Muscle layer of colon (tissue), 2 donors: ENCODE results near the gene MRPL40.
"Not testable (repeated sequence)": the region's sequence is repeated elsewhere in the genome, so short reads cannot be mapped to it uniquely, and the experiment has no call there.

Experiments
- H3K27ac ChIP-seq: one replicate; pipeline ENCODE4 v1.7.0; 2013; ENCODE audit warnings: low read depth, mild to moderate bottlenecking, low read length, moderate library complexity
- H3K27me3 ChIP-seq, 2 donors: one replicate each; pipeline ENCODE4 v1.7.0; 2013; ENCODE audit warnings: low read length in 2 of 2, mild to moderate bottlenecking in 2 of 2; ENCODE audit not compliant: insufficient read depth in 2 of 2, control insufficient read depth in 1 of 2
- H3K36me3 ChIP-seq: one replicate; pipeline ENCODE4 v1.7.0; 2013; ENCODE audit warnings: mild to moderate bottlenecking, low read length; ENCODE audit not compliant: insufficient read depth
- H3K4me1 ChIP-seq: one replicate; pipeline ENCODE4 v1.7.0; 2013; ENCODE audit warnings: mild to moderate bottlenecking, low read length; ENCODE audit not compliant: insufficient read depth
- H3K4me3 ChIP-seq, 2 donors: one replicate each; pipeline ENCODE4 v1.7.0; 2013; ENCODE audit warnings: low read length in 2 of 2, low read depth in 1 of 2, mild to moderate bottlenecking in 1 of 2, moderate library complexity in 1 of 2
- H3K9ac ChIP-seq: one replicate; pipeline ENCODE4 v1.7.0; 2013; ENCODE audit warnings: low read length
- H3K9me3 ChIP-seq: one replicate; pipeline ENCODE4 v1.7.0; 2013; ENCODE audit warnings: mild to moderate bottlenecking, low read length
- donor health status: abdominal sarcoma.
- donor health status: Adenocarcinoma of cecum.

The MRPL40 gene

DNA sequence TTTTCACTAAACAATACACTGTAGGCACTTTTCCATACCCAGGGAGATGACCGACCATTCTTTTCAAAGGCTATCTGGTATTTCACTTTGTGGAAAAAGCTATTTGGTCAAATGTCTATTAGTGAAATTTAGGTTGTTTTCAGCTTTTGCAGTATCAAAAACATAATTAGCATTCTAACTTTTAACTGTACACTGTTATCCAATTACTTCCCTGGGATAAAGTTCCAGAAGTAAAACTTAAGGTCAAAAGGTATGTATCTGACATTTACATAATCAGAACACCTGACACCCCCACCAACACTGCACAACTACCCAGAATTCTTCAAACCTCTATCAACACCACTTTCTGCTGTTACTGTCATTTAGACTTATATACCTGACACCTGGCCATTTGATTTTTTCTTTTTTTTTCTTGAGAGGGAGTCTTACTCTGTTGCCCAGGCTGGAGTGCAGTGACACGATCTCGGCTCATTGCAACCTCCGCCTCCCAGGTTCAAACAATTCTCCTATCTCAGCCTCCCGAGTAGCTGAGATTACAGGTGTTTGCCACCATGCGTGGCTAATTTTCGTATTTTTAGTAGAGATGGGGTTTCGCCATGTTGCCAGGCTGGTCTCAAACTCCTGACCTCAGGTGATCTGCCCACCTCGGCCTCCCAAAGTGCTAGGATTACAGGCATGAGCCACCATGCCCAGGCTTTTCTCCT, 13.1 kb downstream of the MRPL40 start:
- H3K4me1 ChIP-seq, result peaks cover 24% of the 10 kb centered on the region

DNA sequence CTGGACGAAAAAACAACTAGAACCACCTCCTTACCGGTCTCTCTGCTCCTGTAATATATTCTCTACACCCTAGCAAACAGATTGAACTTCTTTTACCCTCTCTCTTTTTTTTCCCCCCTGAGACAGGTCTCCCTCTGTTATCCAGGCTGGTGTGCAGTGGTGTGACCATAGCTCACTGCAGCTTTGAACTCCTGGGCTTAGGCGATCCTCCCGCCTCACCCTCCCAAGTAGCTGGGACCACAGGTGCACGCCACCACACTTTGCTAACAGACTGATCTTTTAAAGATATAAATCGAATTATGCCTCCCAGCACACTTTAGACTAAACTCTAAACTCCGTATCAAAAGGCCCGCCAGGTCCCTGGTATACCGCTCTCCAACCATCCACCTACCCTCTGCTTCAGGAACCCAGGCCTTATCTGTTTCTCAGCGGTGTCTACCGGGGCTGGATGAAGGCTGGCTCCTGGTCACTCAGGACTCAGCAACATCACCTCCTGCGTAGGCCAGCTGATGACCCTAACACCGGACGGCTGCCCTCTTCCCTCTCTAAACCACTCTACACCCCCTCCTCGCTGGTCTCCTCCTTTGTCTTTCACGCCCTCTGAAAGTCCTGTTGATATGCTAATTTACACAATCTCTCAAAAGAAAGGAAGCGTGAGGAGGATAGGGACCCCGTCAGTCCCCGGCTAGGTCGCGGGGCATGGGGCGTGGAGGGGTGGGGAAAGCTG, 14.4 kb downstream of the MRPL40 start:
- H3K27ac ChIP-seq, result peak overlapping the region; percentile 94
- no peaks in the 10 kb centered on the region for H3K27me3 ChIP-seq
- peaks cover 24% of the 10 kb centered on the region for H3K4me1 ChIP-seq
- peak overlapping the region; percentile 82 to 94 for H3K4me3 ChIP-seq
- no peaks in the 10 kb centered on the region for H3K9me3 ChIP-seq
- H3K36me3 ChIP-seq, result peaks cover 17% of the 10 kb centered on the region
- peak overlapping the region; percentile 51 for H3K9ac ChIP-seq

More for the DNA sequence above, 13.1 kb downstream of the MRPL40 start:
- not testable (repeated sequence) for H3K9me3 ChIP-seq, H3K4me3 ChIP-seq, H3K27me3 ChIP-seq, H3K9ac ChIP-seq, H3K27ac ChIP-seq
- peaks cover 12% of the 10 kb centered on the region for H3K36me3 ChIP-seq

DNA sequence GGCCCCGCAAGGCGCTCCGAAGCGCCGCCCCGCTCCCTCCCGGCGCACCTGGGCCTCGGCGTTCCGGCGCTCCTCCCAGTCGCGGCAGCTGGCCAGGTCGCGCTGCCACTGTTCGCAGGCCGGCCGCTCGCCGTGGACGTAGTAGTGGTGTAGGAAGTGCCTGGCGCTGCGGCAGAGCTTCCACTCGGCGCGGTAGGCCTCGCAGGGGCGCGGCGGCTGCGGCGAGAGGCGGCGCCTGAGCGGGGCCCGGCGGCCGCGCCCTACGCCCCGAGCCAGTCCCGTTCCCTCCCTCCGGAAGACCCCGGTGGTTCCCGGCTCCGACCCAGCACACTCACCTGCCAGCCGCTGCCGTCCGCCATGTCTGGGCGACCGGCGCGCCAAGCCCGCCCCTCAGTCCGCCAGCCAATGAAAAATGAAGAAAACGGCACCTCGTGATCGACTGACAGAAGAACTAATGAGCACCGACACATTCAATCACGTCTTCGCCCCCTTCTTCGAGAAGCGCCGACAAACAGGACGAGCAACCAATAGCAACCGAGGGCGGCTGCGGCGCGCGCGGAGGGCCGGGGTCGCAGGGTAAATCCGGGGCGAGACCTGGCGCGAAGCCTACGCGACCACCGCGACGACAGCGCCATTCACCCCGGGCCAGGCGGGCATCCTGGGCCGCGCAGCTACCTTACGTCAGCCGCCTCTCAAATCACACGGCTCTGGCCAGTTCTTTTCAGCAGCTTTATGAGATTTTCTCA, 15.2 kb downstream of the MRPL40 start, which contains the start of gene C22orf39:
TSS of gene C22orf39 (minus strand) at position 382 of the 746 bp plus-strand sequence. CDS start at position 359, 23 bp downstream.
- peaks cover 23% of the 10 kb centered on the region for H3K36me3 ChIP-seq
- no peaks in the 10 kb centered on the region for H3K27me3 ChIP-seq
- H3K4me1 ChIP-seq, result peaks cover 24% of the 10 kb centered on the region
- H3K4me3 ChIP-seq, result peak within 1 kb of the TSS; percentile 82 to 94
- peak within 1 kb of the TSS; percentile 51 for H3K9ac ChIP-seq
- no peaks in the 10 kb centered on the region for H3K9me3 ChIP-seq
- peak within 1 kb of the TSS; percentile 94 for H3K27ac ChIP-seq

- H3K4me1 ChIP-seq, result peaks cover 24% of the 10 kb centered on the region
- peak overlapping the region; percentile 82 to 94 for H3K4me3 ChIP-seq
- no peaks in the 10 kb centered on the region for H3K9me3 ChIP-seq
- peak overlapping the region; percentile 94 for H3K27ac ChIP-seq
- no peaks in the 10 kb centered on the region for H3K27me3 ChIP-seq
- H3K36me3 ChIP-seq, result peaks cover 30% of the 10 kb centered on the region
- peak overlapping the region; percentile 51 for H3K9ac ChIP-seq
These were observed 15.8 kb downstream of the MRPL40 start for GRCh38 chr22:19448076-19448607.

- no peak overlapping the region for H3K4me3 ChIP-seq
- H3K27ac ChIP-seq, result peak overlapping the region; percentile 94
- peaks cover 24% of the 10 kb centered on the region for H3K4me1 ChIP-seq
- no peak overlapping the region for H3K9ac ChIP-seq
- peaks cover 31% of the 10 kb centered on the region for H3K36me3 ChIP-seq
- no peaks in the 10 kb centered on the region for H3K9me3 ChIP-seq
- no peaks in the 10 kb centered on the region for H3K27me3 ChIP-seq
These were observed 16.5 kb downstream of the MRPL40 start for GRCh38 chr22:19448739-19449421.

DNA sequence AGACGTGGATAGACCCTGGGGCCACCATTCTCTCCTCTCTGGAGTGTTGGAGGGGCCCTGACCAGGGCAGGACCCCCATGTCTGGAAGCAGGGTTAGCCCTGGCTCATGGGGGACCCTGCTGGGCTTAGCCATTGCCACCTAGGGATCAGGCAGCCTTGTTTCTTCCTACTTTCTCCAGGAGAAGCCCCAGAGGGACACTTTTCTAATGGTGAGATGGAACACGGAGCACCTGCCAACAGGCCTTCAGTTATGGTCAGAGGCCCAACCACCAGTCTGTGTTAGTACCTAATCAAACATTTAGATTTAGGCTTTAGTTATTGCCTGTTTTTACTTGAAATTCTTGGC, 17.1 kb downstream of the MRPL40 start:
- peaks cover 24% of the 10 kb centered on the region for H3K4me1 ChIP-seq
- H3K27me3 ChIP-seq, result no peaks in the 10 kb centered on the region
- H3K4me3 ChIP-seq, result no peak overlapping the region
- no peak overlapping the region for H3K9ac ChIP-seq
- no peak overlapping the region for H3K27ac ChIP-seq
- peaks cover 31% of the 10 kb centered on the region for H3K36me3 ChIP-seq
- no peaks in the 10 kb centered on the region for H3K9me3 ChIP-seq

DNA sequence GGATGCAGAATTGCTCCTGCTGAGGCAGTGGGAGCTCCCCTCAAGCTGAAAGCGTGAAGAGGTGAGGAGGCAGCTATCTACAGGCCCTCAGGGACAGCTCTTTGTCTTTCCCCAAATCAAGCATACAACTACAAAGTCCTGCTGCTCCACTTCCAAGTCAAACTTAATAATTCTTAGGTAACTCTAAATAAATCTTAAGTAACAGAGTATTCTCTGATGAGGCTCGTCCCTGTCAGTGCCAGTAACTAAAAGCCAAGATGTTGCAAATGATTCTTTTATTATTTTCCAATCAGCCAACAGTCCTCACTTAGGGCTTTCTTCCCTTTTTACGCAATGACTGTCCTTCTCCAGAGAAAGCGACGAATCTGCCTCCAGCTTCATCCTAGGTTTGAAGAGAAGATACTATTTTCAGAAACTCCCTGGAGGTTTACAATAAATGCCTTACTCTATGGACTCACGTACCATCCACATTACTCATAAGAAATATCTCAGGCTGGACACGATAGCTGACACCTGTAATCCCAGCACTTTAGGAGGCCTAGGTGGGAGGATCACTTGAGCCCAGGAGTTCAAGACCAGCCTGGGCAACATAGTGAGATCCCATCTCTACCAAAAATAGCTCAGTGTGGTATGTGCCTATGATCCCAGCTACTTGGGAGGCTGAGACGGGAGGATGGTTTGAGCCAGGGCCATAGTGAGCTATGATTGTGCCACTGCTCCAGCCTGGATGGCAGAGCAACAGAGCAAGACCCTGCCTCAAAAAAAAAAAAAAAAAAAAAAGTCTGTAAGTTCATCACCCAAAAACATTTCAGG, 18.2 kb downstream of the MRPL40 start:
- peaks cover 20% of the 10 kb centered on the region for H3K4me1 ChIP-seq
- no peak overlapping the region for H3K27ac ChIP-seq
- no peaks in the 10 kb centered on the region for H3K9me3 ChIP-seq
- no peak overlapping the region for H3K9ac ChIP-seq
- no peaks in the 10 kb centered on the region for H3K27me3 ChIP-seq
- H3K4me3 ChIP-seq, result no peak overlapping the region
- H3K36me3 ChIP-seq, result peaks cover 42% of the 10 kb centered on the region

DNA sequence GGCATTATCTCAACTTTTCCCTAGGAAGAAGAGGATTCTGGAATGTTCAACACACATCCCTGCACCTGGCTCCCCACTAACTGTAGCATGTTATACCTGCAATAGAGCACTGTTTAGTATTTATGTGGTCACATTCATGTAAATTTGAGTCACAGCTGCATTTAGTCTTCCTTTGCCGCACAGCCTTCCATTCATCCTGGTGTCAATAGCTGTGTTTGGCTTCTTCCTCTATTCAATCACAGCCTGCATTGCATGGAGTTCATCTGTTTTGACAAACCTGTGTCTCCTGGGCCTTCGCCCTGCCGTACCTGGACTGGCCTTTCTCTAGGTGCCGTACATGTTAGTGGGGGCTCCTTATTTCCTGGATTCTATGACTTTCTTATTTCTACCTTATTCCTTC, 19.2 kb downstream of the MRPL40 start:
- Histone ChIP-seq H3K4me3 (no peak overlapping the region), H3K36me3 (peaks cover 52% of the 10 kb centered on the region), H3K27ac (no peak overlapping the region), H3K9me3 (no peaks in the 10 kb centered on the region), H3K4me1 (peaks cover 10% of the 10 kb centered on the region), H3K27me3 (no peaks in the 10 kb centered on the region), H3K9ac (no peak overlapping the region)

DNA sequence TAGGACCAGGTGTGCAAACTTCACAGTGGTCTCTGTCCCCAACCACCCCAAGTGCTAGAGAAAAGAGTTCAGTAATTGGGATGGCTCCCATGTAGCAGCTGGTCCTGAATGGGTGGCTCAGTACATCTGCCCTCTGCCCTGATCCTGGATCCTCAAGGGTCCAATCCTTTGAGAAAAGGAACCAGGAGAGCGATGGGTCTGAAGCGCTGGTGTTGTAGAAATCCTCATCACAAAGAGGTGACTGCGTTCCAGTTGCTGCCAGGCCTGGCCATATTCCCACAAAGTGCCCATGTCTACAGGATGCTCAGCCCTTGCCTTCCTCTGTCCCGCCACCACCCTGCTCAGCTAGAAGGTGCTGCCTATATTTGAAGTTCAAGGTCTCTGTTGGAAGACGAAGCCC, 21.4 kb downstream of the MRPL40 start:
- Histone ChIP-seq H3K4me1 (peaks cover under 1% of the 10 kb centered on the region), H3K4me3 (no peak overlapping the region), H3K36me3 (peaks cover 68% of the 10 kb centered on the region), H3K27me3 (no peaks in the 10 kb centered on the region), H3K27ac (no peak overlapping the region), H3K9ac (no peak overlapping the region), H3K9me3 (no peaks in the 10 kb centered on the region)

DNA sequence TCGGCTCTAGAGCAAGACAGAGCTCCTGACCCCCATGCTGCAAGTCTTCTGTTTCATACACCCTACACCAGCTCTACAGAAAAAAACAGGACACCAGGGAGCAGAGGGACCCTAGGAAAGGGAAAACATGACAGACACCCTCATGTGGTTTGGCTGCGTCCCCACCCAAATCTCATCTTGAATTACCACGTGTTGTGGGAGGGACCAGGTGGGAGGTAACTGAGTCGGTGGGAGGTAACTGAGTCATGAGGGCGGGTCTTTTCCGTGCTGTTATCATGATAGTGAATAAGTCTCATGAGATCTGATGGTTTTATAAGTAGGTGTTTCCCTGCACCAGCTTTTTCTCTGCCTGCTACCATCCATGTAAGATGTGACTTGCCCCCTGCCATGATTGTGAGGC, 21.8 kb downstream of the MRPL40 start:
- Histone ChIP-seq H3K9me3 (no peaks in the 10 kb centered on the region), H3K4me1 (no peaks in the 10 kb centered on the region), H3K36me3 (peaks cover 68% of the 10 kb centered on the region), H3K4me3 (no peak overlapping the region), H3K27ac (no peak overlapping the region), H3K27me3 (no peaks in the 10 kb centered on the region), H3K9ac (no peak overlapping the region)
